ENCODE measurements around the gene C12orf75.
A peak's percentile ranks its signal among the peaks of the same experiment; 100 is the strongest.
"Not testable (repeated sequence)": the region's sequence is repeated elsewhere in the genome, so short reads cannot be mapped to it uniquely, and the experiment has no call there.

The C12orf75 gene

DNA sequence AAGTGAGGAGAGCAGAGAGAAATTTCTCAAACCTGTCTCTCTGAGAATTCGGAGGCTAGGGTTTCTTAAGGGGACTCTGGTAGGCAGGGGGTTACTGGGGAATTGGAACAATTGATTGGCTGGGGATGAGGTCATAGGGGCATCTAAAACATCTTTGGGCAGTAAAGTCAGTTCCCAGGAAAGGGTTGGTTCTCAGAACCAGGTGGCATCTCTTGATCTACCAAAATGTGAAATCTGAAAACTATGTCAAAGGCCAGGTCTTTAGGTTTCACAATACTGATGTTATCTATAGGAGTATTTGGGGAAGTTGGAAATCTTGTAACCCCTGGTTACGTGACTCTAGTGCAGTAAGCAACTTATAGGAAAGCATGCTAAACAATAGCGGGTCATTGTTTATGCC is 6.9 kb downstream of the C12orf75 start:
- DNase-seq = no peak

- DNase-seq = no peak
Observed at GRCh38 chr12:105338966-105339365, 8.5 kb downstream of the C12orf75 start.

- DNase-seq = no peak
Observed at GRCh38 chr12:105341010-105341409, 10.5 kb downstream of the C12orf75 start.

DNA sequence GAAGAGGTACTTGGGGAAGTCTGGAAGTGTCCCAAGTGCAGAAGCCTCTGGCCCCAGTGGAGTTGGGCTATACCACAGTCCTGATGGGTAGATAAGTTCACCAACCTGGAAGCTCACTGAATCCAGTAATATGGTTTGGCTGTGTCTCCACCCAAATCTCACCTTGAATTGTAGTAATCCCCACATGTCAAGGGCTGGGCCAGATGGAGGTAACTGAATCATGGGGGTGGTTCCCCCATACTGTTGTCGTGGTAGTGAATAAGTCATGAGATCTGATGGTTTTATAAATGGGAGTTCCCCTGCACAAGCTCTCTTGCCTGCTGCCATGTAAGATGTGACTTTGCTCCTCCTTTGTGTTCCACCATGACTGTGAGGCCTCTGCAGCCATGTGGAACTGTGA is 11.1 kb downstream of the C12orf75 start:
- DNase-seq = not testable (repeated sequence)

- peak in 1 of 2 experiments; percentile 43 for DNase-seq
Observed at GRCh38 chr12:105342464-105342863, 12.0 kb downstream of the C12orf75 start.

DNA sequence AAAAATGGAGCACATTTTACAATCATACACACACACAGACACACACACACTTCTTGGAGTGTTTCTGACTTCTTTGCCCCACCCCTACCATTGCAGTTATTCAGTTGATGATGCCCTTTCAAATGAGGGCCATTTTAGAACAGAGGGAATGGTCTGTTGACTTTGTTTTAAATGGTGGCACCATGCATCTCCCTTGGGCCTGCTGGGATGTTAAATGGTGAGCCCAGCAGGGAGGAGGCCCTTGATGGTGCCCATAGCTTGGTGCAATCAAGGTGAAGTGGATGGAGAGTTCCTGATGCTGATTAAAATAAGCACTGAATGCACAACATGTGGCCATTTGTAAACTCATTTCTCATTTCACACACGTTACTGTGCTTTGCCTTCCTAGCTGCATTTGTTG is 13.3 kb downstream of the C12orf75 start:
- peak; percentile 31 to 83 for DNase-seq

DNA sequence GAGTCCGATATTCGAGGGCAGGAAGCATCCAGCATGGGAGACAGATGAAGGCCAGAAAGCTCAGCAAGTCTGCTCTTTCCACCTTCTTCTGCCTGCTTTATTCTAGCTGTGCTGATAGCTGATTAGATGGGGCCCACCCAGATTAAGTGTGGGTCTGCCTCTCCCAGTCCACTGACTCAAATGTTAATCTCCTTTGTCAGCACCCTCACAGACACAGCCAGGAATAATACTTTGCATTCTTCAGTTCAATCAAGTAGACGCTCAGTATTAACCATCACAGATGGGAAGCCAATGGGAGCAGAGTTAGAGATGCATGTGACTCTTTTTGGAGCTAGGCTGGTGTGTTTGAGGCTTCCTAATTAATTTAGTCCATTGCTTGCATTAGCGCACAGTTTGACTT is 17.0 kb downstream of the C12orf75 start:
- no peak for DNase-seq

DNA sequence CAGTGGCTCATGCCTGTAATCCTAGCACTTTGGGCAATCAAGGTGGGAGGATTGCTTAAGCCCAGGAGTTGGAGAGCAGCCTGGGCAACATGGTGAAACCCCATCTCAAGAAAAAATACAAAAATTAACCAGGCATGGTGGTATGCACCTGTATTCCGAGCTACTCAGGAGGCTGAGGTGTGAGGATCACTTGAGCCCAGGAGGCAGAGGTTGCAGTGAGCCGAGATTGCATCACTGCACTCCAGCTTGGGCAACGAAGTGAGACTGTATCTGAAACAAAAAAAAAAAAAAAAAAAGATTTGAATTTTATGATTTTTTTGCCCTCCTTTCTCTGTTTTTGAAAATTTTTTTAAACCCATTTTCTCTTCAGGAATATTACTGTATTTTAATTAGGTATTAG is 17.7 kb downstream of the C12orf75 start:
- DNase-seq = no peak

DNA sequence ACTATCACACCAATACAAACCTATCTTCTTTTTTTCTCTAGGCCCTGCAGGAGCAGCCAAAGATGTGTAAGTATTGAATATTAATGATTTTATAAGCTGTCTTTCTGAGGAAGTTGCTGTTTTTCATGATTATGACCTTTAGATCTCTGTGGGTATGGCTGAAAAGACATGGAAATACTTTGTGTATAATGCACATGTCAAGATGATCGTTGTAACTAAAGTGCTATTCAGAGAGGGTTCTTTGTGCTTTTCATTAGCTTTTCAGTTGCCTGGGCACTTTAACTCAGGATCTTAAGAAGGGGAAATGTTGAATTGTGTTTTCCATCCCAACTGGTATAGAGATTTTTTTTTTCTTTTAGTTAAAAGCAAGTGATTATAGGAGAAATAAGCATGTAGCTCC is 18.1 kb downstream of the C12orf75 start:
- DNase-seq = no peak

GRCh38 chr12:105349138-105349537 is 18.6 kb downstream of the C12orf75 start:
- DNase-seq = no peak

GRCh38 chr12:105351523-105351922 is 21.0 kb downstream of the C12orf75 start:
- DNase-seq = no peak

DNA sequence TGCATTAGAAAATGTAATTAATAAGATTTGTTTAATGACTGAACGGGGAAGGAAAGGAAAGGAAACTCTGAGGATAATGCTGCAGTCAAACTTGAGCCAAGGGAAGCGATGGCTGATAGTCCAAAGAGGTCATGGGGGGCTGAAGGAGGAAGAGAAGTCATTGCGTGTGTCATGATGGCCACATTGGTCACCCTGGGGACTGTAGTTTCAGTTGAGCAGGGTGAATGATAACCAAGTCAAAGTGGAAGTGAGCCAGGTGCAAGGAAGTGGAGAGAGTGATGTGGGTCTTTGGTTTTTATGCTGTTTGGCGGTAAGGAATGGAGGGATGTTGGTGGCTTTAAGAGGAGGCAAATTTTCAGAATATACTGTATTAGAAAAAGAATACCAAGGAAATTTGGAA is 21.6 kb downstream of the C12orf75 start:
- no peak for DNase-seq

DNA sequence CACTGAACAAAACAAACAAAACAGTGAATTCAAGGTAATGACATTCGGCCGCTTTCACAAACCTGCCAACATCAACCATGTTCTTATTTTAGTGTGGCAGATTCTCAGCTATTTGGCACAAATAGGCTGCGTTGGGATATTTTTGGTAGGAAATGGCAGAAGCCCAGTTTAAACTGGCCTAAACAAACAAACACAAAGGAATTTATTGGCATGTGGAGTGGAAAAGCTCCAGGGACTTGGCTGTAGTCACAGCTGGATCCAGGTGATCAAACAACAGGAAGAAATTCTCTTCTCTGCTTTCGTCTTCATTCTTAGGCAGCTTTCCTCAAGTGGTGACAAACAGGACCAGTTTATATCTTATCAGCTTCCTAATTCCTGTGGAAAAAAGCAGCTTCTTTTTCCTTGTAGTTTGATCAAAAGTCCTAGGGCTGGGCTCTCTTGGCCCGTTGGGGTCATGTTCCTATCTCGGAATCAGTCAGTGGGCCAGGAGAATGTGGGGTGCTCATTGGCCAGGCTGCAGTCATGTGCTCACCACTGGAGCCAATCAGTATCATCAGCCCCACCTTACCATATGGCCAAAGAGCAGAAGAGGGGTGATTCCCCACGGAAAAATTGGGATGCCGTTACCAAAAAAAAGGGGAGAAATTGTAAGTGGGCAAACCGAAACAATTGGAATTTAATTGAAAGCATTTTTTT is 22.6 kb downstream of the C12orf75 start:
- no peak for DNase-seq

GRCh38 chr12:105355752-105356151 is 25.3 kb downstream of the C12orf75 start:
- DNase-seq = no peak

DNA sequence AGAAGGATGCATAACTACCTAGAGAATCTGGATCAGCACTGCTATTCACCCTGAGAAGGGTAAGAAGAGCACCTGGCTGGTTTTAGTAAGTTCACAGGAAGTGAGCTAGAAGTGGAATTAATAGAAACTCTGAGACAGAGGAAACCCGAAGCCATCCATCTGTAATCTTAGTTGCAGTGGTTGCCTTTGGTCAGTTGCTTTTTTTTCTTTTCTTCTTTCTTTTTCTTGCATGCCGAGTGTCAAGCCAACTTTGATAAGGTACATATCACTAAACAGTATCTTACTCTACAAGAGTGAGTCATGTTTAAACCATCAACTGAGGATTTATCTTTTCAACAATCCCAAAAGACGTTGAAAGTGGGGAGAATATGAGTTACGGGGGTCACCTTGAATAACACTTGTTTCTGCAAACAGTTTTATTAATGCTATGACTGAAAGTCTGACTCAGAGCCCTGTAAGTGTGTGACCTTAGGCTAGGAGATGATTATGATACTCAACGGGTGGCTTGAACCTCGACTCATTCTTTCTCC is 26.7 kb downstream of the C12orf75 start:
- DNase-seq = no peak

- no peak for DNase-seq
Observed at GRCh38 chr12:105358789-105359188, 28.3 kb downstream of the C12orf75 start.

DNA sequence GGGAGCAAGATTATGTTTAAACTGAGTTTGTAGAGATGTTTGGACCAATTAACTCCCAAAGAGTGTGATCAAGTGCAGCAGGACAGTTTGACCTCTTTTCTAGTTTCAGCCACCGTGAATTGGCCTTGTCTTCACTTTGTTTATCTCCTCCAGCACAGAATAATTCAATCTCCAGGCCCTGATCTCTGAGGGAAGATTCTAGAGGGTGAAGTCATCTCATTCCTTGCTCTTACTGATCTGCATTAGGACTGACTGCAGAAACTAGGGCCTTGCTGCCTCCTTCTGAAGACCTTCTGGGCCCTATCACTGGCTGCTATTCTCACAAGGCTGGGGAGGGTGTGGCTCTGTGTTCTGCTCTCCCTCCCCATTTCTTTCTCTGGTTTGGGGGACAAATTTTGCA is 29.4 kb downstream of the C12orf75 start:
- no peak for DNase-seq

DNA sequence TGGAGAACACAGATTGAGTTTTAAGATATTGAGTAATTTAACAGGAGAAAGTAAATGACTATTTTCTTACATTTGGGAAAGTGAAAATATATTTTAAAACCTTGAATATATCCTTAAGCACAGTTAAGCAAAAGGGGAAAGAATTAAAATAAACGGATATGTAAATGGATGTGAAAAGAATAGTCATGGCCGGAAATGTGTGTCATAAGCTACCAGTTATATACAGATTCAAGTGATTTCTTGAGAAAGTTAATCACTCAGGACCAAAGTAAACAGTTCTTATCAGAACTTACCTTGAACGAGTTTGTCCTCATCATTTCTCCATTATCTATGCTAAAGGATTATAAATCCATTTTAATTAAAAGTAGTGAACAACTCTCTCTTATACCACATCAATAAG is 33.4 kb downstream of the C12orf75 start:
- DNase-seq = no peak

DNA sequence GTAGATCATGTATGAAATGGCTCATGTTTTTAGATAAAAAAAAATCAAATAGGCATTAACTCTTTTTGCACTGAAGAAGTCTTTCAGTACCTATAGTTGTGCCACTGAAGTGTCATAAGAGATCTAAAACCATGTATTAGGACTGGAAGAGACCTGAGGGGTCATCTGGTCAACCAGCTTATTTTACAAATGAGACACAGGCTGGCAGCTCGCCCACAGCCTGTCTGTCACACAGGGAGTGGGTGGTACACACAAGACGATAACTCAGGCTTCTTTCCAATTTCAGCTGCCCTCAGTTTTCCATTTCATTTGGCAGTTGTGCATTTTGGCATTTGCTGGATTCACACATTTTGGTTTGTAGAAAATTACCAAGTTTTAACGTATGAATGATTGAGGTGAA is 34.7 kb downstream of the C12orf75 start:
- DNase-seq = no peak

DNA sequence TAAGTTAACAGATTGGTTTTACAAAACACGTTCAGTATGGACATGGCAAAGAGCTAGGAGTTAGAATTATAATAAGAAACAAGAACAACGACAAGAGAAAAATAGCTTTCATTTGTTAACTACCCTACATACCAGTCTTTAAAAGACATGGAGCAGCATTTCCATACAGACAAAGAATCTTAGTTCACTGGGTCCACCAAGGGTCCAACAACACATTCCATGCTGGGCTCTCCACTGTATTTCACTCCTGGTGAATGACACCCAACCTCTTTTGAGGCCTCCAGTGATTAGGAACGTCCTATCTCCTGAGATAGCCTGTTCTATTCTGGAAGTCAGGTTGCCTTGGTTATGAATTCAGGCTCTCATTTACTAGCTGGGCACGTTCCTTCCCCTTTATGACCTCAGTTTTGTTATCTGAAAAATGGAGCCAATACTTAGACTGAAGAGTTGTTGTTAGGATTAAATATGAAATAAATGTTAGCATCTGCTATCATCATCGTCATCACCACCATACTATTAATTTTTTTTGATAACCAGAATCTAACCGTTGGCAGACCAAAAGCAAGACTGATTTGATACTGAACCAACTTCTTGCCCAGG is 37.7 kb downstream of the C12orf75 start:
- DNase-seq = no peak

- DNase-seq = no peak
Observed at GRCh38 chr12:105369014-105369413, 38.5 kb downstream of the C12orf75 start.

DNA sequence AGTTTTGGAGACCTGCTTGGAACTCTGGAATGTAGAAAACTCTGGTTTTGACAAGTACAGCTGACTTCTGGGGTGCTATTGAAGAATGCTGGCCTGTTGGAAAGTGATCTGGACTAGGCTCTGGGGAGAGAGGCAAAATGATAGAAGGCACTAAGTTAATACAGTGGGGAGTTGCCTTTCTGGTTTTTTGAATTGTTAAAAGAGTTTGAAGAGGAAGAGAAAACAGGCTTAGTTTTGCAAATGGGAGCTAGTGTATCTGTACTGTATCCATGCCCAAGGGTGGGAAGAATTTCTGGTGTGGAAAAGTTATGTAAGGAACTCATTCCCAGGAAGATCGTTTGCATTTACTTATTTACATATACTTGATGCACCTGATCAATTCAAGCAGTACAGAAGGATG is 43.8 kb downstream of the C12orf75 start:
- no peak for DNase-seq

- no peak for DNase-seq
Observed at GRCh38 chr12:105377077-105377476, 46.6 kb downstream of the C12orf75 start.

DNA sequence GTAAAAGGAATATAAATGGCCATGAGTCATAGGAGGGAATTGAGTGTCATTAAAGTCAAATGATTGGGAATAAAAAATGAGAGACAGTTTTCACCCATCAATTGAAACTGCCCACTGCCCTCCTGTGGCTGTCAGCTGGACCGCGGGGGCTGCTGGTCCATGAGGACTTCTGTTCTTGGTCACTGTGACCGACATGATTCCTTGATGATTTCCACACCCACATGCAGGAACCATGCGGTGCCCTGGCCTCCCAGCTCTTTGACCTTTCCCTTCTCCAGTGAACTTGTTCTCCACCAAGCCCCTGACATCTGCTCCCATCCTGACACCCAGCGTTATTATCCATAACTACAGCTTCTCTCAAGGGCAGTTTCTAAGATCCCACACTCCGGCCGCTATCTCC is 48.4 kb downstream of the C12orf75 start:
- DNase-seq = no peak
